Upper lobe of left lung (tissue), 4 donors: Measurements from ENCODE around the gene STK31.

Experiments
- CTCF ChIP-seq, 6 experiments: fragments of 450-650 bp in 4 of 6; fragments of 200-600 bp in 2 of 6; sonication (generic) in 2 of 6; IDR thresholded peaks; one replicate each; pipeline ENCODE4 v1.5.1; 2016 to 2019; ENCODE audit warnings: antibody characterized with exemption in 6 of 6
- EP300 ChIP-seq, 4 donors: sonication (generic); formaldehyde crosslinking; IDR thresholded peaks; one replicate each; pipeline ENCODE4 v1.5.1; 2017; ENCODE audit warnings: antibody characterized with exemption in 4 of 4, control low read depth in 2 of 4
- POLR2A ChIP-seq, 4 donors: fragments of 450-650 bp; IDR thresholded peaks; one replicate each; pipeline ENCODE4 v1.5.1; 2016 to 2017; ENCODE audit warnings: antibody characterized with exemption in 4 of 4, mild to moderate bottlenecking in 2 of 4
- POLR2AphosphoS5 ChIP-seq, 2 donors: sonication (generic); formaldehyde crosslinking; IDR thresholded peaks; one replicate each; pipeline ENCODE4 v1.5.1; 2017; ENCODE audit warnings: antibody characterized with exemption in 2 of 2

DNA sequence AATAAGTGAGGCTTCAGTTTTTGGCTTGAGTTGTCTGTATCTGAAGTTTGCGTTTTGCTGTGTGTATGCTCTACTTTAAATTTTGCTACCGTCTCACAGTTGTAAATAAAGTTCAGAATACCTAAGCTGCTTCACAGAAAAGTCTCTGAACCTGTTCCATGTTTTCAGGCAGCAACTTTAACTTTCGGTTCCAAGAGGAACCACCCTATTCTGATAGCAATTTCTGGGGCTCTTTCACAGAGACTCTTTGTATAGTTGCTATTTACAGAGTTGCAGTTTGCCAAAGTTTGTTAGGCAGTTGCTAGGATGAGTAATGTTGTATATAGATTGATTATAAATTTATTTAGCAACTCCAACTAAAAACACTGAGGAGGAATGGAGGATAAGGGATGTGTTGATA is 24.3 kb upstream of the STK31 start:
- TF ChIP-seq POLR2AphosphoS5 (IDR thresholded peaks at IDR 0.05) (no peak), CTCF (IDR thresholded peaks at IDR 0.05) (no peak), POLR2A (IDR thresholded peaks at IDR 0.05) (no peak), EP300 (IDR thresholded peaks at IDR 0.05) (no peak)
